ENCODE data around the gene UBE2S. TPM values are rescaled to one million over a fixed set of nuclear protein-coding genes. Genes with fewer than 3 reads are reported as not detected.

UBE2S gene
- polyA plus RNA-seq, 1 donor (not counting 4 experiments of a cell fraction or from before 2014, with no cell fraction given): 31.8 TPM

DNA sequence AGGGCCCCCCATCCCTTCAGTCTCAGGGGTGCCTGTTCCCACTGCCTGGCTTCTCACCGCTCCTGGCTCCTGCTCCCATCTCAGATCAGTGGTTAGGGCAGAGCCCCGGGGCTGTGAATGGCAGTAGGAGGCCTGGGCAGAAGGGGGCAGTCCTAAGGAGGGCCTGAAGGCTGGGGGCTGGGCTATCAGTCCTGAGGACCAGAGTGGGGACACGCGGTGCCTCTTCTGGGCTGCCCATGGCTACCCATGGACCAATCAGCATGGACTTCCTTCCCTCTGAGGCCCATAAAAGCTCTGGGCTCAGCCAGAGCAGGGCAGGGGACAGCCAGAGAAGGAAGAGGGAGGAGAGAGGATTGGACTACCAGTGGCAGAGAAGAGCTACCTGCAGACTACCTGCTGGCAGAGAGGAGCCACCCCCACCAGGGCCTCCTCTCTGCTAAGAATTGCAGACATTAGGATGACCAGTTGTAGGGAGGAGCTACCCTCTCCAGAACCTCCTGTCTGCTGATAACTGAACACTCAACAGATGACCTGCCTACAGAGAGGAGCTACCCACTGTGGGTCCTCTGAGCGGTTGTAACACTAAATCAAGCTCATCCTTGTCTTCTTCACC is 12.1 kb upstream of the UBE2S start:
- Histone ChIP-seq H3K9me1 (ENCODE audit: control insufficient read depth, extremely low read depth, insufficient read depth, low read length) (no peaks in the 10 kb centered on the region), H3K4me3 (ENCODE audit: control insufficient read depth in 2 of 3, extremely low read depth in 1 of 3, insufficient read depth in 2 of 3, low read depth in 1 of 3, low read length in 3 of 3) (no peak overlapping the region), H3K4me1 (ENCODE audit: control insufficient read depth, extremely low read depth, insufficient read depth, low read length) (peaks cover 4% of the 10 kb centered on the region), H3K4me2 (ENCODE audit: control insufficient read depth, extremely low read depth, insufficient read depth, low read depth, low read length) (no peak overlapping the region), H3K9ac (ENCODE audit: control insufficient read depth, extremely low read depth, insufficient read depth, low read length) (no peak overlapping the region), H3K9me3 (ENCODE audit: control insufficient read depth, low read depth, low read length) (no peaks in the 10 kb centered on the region), H3K27me3 (ENCODE audit: control insufficient read depth, extremely low read depth, insufficient read depth, low read length) (peaks cover 6% of the 10 kb centered on the region), H2AFZ (ENCODE audit: control insufficient read depth, low read length) (no peak overlapping the region), H4K20me1 (ENCODE audit: control insufficient read depth, extremely low read depth, insufficient read depth, low read length) (no peaks in the 10 kb centered on the region), H3K27ac (ENCODE audit: control insufficient read depth, insufficient read depth, low read length) (no peak overlapping the region), H3K79me2 (ENCODE audit: control insufficient read depth, insufficient read depth, low read length) (no peaks in the 10 kb centered on the region), H3K36me3 (ENCODE audit: control insufficient read depth in 2 of 2, extremely low read depth in 1 of 2, insufficient read depth in 2 of 2, low read length in 2 of 2) (no peaks in the 10 kb centered on the region)
- TF ChIP-seq EZH2 (IDR thresholded peaks at IDR 0.05; ENCODE audit: low read length): no peak
- TF ChIP-seq, protein P1, sequence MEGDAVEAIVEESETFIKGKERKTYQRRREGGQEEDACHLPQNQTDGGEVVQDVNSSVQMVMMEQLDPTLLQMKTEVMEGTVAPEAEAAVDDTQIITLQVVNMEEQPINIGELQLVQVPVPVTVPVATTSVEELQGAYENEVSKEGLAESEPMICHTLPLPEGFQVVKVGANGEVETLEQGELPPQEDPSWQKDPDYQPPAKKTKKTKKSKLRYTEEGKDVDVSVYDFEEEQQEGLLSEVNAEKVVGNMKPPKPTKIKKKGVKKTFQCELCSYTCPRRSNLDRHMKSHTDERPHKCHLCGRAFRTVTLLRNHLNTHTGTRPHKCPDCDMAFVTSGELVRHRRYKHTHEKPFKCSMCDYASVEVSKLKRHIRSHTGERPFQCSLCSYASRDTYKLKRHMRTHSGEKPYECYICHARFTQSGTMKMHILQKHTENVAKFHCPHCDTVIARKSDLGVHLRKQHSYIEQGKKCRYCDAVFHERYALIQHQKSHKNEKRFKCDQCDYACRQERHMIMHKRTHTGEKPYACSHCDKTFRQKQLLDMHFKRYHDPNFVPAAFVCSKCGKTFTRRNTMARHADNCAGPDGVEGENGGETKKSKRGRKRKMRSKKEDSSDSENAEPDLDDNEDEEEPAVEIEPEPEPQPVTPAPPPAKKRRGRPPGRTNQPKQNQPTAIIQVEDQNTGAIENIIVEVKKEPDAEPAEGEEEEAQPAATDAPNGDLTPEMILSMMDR (optimal IDR thresholded peaks at IDR 0.05 in 1 of 3, IDR thresholded peaks at IDR 0.05 in 1 of 3, conservative IDR thresholded peaks at IDR 0.05 in 1 of 3; ENCODE audit: extremely low read depth in 1 of 3, insufficient read depth in 2 of 3, low read length in 3 of 3): no peak
- dilution Hi-C loops (cut with MboI; ENCODE audit: extremely low pct_ligation_motif_present, low sequenced_read_pairs): no loop called here
- FAIRE-seq (no peak), DNase-seq (ENCODE audit: low read depth, low spot score) (no peak)

DNA sequence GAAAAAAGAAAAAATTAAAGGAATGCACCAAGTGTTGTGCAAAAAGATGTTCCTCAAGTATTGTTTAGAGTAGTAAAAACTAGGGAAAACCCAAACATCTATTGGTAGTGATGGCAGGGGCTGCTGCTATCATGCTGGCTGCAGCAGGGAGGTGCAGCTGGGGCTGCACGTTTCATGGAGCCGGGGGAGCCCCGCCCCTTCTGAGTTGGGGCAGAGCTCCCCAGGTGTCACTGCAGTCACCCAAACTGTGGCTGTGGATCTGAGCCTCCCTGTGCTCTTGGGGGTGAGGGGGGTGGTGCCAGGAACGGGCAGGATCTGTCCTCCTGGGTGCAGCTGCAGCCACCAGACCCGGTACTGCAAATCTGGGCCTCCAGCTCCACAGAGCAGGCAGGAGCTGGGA is 11.5 kb upstream of the UBE2S start:
- H3K27me3 ChIP-seq (ENCODE audit: control insufficient read depth, extremely low read depth, insufficient read depth, low read length): peaks cover 3% of the 10 kb centered on the region
- no peaks in the 10 kb centered on the region for H4K20me1 ChIP-seq (ENCODE audit: control insufficient read depth, extremely low read depth, insufficient read depth, low read length)
- H3K4me2 ChIP-seq (ENCODE audit: control insufficient read depth, extremely low read depth, insufficient read depth, low read depth, low read length): no peak overlapping the region
- DNase-seq (ENCODE audit: low read depth, low spot score) (no peak), FAIRE-seq (no peak)
- no peaks in the 10 kb centered on the region for H3K79me2 ChIP-seq (ENCODE audit: control insufficient read depth, insufficient read depth, low read length)
- no peaks in the 10 kb centered on the region for H3K9me1 ChIP-seq (ENCODE audit: control insufficient read depth, extremely low read depth, insufficient read depth, low read length)
- no peak overlapping the region for H3K27ac ChIP-seq (ENCODE audit: control insufficient read depth, insufficient read depth, low read length)
- no peak overlapping the region for H3K4me3 ChIP-seq (ENCODE audit: control insufficient read depth in 2 of 3, extremely low read depth in 1 of 3, insufficient read depth in 2 of 3, low read depth in 1 of 3, low read length in 3 of 3)
- no peaks in the 10 kb centered on the region for H3K9me3 ChIP-seq (ENCODE audit: control insufficient read depth, low read depth, low read length)
- dilution Hi-C loops (cut with MboI; ENCODE audit: extremely low pct_ligation_motif_present, low sequenced_read_pairs): no loop called here
- H2AFZ ChIP-seq (ENCODE audit: control insufficient read depth, low read length): no peak overlapping the region
- no peaks in the 10 kb centered on the region for H3K36me3 ChIP-seq (ENCODE audit: control insufficient read depth in 2 of 2, extremely low read depth in 1 of 2, insufficient read depth in 2 of 2, low read length in 2 of 2)
- peaks cover 4% of the 10 kb centered on the region for H3K4me1 ChIP-seq (ENCODE audit: control insufficient read depth, extremely low read depth, insufficient read depth, low read length)
- TF ChIP-seq, protein P1 (optimal IDR thresholded peaks at IDR 0.05 in 1 of 3, IDR thresholded peaks at IDR 0.05 in 1 of 3, conservative IDR thresholded peaks at IDR 0.05 in 1 of 3; ENCODE audit: extremely low read depth in 1 of 3, insufficient read depth in 2 of 3, low read length in 3 of 3): no peak
- TF ChIP-seq EZH2 (IDR thresholded peaks at IDR 0.05; ENCODE audit: low read length): no peak
- H3K9ac ChIP-seq (ENCODE audit: control insufficient read depth, extremely low read depth, insufficient read depth, low read length): no peak overlapping the region

All from keratinocyte (primary cell).